HepG2 (cell line): ENCODE measurements around the gene ART5.

Experiments used
- CTCF ChIP-seq: sonication (generic); formaldehyde crosslinking; IDR thresholded peaks from 2 replicates; pipeline ENCODE4 v1.5.0; 2020; ENCODE audit warnings: mild to moderate bottlenecking, missing genetic modification reagents, moderate library complexity
- EZH2 ChIP-seq: conservative IDR thresholded peaks from 2 replicates; pipeline ENCODE4 v1.6.1; 2012; ENCODE audit warnings: mild to moderate bottlenecking, low read depth, low read length, moderate library complexity
- FOSL1 ChIP-seq: sonication (generic); formaldehyde crosslinking; IDR thresholded peaks from 2 replicates; pipeline ENCODE4 v1.9.0; 2021; ENCODE audit warnings: missing genetic modification reagents, borderline replicate concordance
- HMGA1 ChIP-seq: sonication (generic); formaldehyde crosslinking; conservative IDR thresholded peaks from 2 replicates; pipeline ENCODE4 v1.4.0; 2020; ENCODE audit warnings: missing genetic modification reagents
- KAT7 ChIP-seq: IDR thresholded peaks from 2 replicates; pipeline ENCODE4 v1.6.1; 2018; ENCODE audit warnings: borderline replicate concordance, missing compliant biosample characterization
- KDM5B ChIP-seq: sonication (generic); formaldehyde crosslinking; IDR thresholded peaks from 2 replicates; pipeline ENCODE4 v1.4.0; 2020; ENCODE audit warnings: missing genetic modification reagents, mild to moderate bottlenecking, borderline replicate concordance
- REST ChIP-seq, 2 experiments: IDR thresholded peaks; 2 replicates each; pipeline ENCODE4 v1.6.1; 2011 to 2012; ENCODE audit warnings: low read length in 2 of 2, borderline replicate concordance in 1 of 2, low read depth in 1 of 2, mild to moderate bottlenecking in 1 of 2, moderate library complexity in 1 of 2
- SIN3A ChIP-seq: IDR thresholded peaks from 2 replicates; pipeline ENCODE4 v1.6.1; 2011; ENCODE audit warnings: low read depth, mild to moderate bottlenecking, control low read depth, low read length, borderline replicate concordance
- SP1 ChIP-seq, 2 experiments: fragments of 450-650 bp in 1 of 2; sonication (generic) in 1 of 2; formaldehyde crosslinking in 1 of 2; IDR thresholded peaks; 2 replicates each; pipeline versions ENCODE4 v1.4.0 to v1.6.1; 2016 to 2020; ENCODE audit warnings: missing genetic modification reagents in 1 of 2
- UBTF ChIP-seq: sonication (generic); formaldehyde crosslinking; IDR thresholded peaks from 2 replicates; pipeline ENCODE4 v1.4.0; 2020; ENCODE audit warnings: mild to moderate bottlenecking, missing genetic modification reagents
- ZNF24 ChIP-seq: fragments of 450-650 bp; IDR thresholded peaks from 2 replicates; pipeline ENCODE4 v1.6.1; 2017; ENCODE audit warnings: antibody characterized with exemption, mild to moderate bottlenecking

- TF ChIP-seq CTCF (no peak), KDM5B (CRISPR knock-in tag) (no peak), SP1 (IDR thresholded peaks at IDR 0.05) (no peak), SP1 (CRISPR knock-in tag; IDR thresholded peaks at IDR 0.05) (no peak), HMGA1 (CRISPR knock-in tag) (no peak), FOSL1 (CRISPR knock-in tag) (no peak), EZH2 (no peak), SIN3A (no peak), UBTF (CRISPR knock-in tag) (no peak), KAT7 (CRISPR knock-in tag) (no peak), REST (IDR thresholded peaks at IDR 0.05; ENCODE audit: borderline replicate concordance in 1 of 2, low read depth in 1 of 2, low read length in 2 of 2) (no peak), ZNF24 (no peak)
Observed at GRCh38 chr11:3662856-3663255, 21.1 kb upstream of the ART5 start.
